Measurements from ENCODE around the gene REN. TPM values are rescaled to one million over a fixed set of nuclear protein-coding genes. Genes with fewer than 3 reads are reported as not detected.

Gene REN
- total and polyA plus RNA-seq, 9 of the 15 experiments (the other 6 are each of a cell fraction or from before 2014, with no cell fraction given), result 1.7 to 9.9 (median 3.1) TPM

GRCh38 chr1:204105131-204105515, 61.0 kb downstream of the REN start:
- WGBS (ENCODE audit: insufficient coverage, low coverage, missing lambda C conversion rate), result 11% methylated on average over 6 of the region's 6 CpGs
- Histone ChIP-seq H3K27me3 (ENCODE audit: control insufficient read depth in 2 of 2, insufficient read depth in 2 of 2, low read length in 2 of 2) (peaks cover 14 to 64% of the 10 kb centered on the region in 2 experiments; a peak in 4 of 5 replicates), H3K4me3 (no peak overlapping the region), H3K4me1 (replicated peaks in 1 of 2; ENCODE audit: control insufficient read depth in 2 of 2, insufficient read depth in 2 of 2, low read length in 2 of 2) (no peaks in the 10 kb centered on the region; a peak in 1 of 5 replicates), H3K9me3 (replicated peaks; ENCODE audit: control insufficient read depth, insufficient read depth, low read depth, low read length) (no peaks in the 10 kb centered on the region), H3K27ac (ENCODE audit: extremely low read depth, low read depth, low read length) (no peak overlapping the region), H2AFZ (ENCODE audit: low read depth, low read length) (no peak overlapping the region), H3K9ac (ENCODE audit: insufficient read depth in 1 of 2, low read depth in 2 of 2, low read length in 2 of 2) (no peak overlapping the region), H3K79me2 (ENCODE audit: control insufficient read depth, insufficient read depth, low read length) (no peaks in the 10 kb centered on the region), H4K20me1 (replicated peaks; ENCODE audit: control insufficient read depth, insufficient read depth, low read length) (no peaks in the 10 kb centered on the region; the same call in 1 of the 2 replicates), H3K4me2 (ENCODE audit: insufficient read depth, low read length) (no peak overlapping the region), H3K9me1 (ENCODE audit: control insufficient read depth, insufficient read depth, low read length) (no peaks in the 10 kb centered on the region), H3K36me3 (ENCODE audit: control insufficient read depth, insufficient read depth, low read length) (no peaks in the 10 kb centered on the region)
- ChIA-PET POLR2A (no interaction called here), CTCF (ENCODE audit: low intra/inter-chr PET ratio) (no interaction called here)
- FAIRE-seq (no peak), DNase-seq (ENCODE audit: extremely low read depth in 1 of 4, low spot score in 3 of 4) (no peak), ATAC-seq (no peak)
- intact Hi-C loops (cut with micrococcal nuclease), result no loop called here
- in situ Hi-C loops (cut with MboI), result no loop called here
- BruUV-seq (replicated peaks), result no TSS peak
- TF ChIP-seq PKNOX1 (IDR thresholded peaks at IDR 0.05), result no peak
- no peak for TF ChIP-seq ZNF395 (CRISPR knock-in tag; IDR thresholded peaks at IDR 0.05)
- no peak for TF ChIP-seq CREB3L1 (IDR thresholded peaks at IDR 0.05; ENCODE audit: borderline replicate concordance, low read depth)
- TF ChIP-seq NR4A1 (CRISPR knock-in tag; IDR thresholded peaks at IDR 0.05), result no peak
- no peak for TF ChIP-seq NR4A1 (tag; IDR thresholded peaks at IDR 0.05)
- TF ChIP-seq ILF3 (IDR thresholded peaks at IDR 0.05; ENCODE audit: borderline replicate concordance), result no peak
- no peak for TF ChIP-seq TRIM25 (IDR thresholded peaks at IDR 0.05; ENCODE audit: borderline replicate concordance)

Other genes starting within 250 kb of the REN start
- not detected in 2 replicates for gene SOX13, start 93.2 kb downstream of the REN start, total RNA-seq (2014; rRNA removed)
- not detected in 2 replicates for gene SOX13, start 93.2 kb downstream of the REN start, total RNA-seq (2014; rRNA removed; fragmentation: Illumina TruSeq; extraction: Trizol)
- gene SOX13, start 93.2 kb downstream of the REN start, total RNA-seq (2015; rRNA removed; fragmentation: Illumina TruSeq; extraction: Trizol), result not detected in 2 replicates
- 0.25 and 0.35 TPM in 2 replicates for gene SOX13, start 93.2 kb downstream of the REN start, total RNA-seq (2021)
- gene SOX13, start 93.2 kb downstream of the REN start, polyA plus RNA-seq (2011; rRNA removed), result 0.06 and 0.11 TPM in 2 replicates
- gene SOX13, start 93.2 kb downstream of the REN start, polyA plus RNA-seq (2014; fragmentation: Illumina TruSeq; extraction: Trizol), result 0.03 TPM in 1 of 2 replicates, not detected in the other
- gene SOX13, start 93.2 kb downstream of the REN start, polyA plus RNA-seq (2014; fragmentation: Nextera tagmentation; extraction: Ambion mirVana), result not detected
- gene SOX13, start 93.2 kb downstream of the REN start, polyA plus RNA-seq (2014; rRNA removed), result 0.07 TPM in 1 of 2 replicates, not detected in the other
- gene ETNK2, start 14.3 kb downstream of the REN start, total RNA-seq (2014; rRNA removed), result 0.05 TPM in 1 of 2 replicates, not detected in the other
- not detected in 2 replicates for gene ETNK2, start 14.3 kb downstream of the REN start, total RNA-seq (2014; rRNA removed; fragmentation: Illumina TruSeq; extraction: Trizol)
- gene ETNK2, start 14.3 kb downstream of the REN start, total RNA-seq (2015; rRNA removed; fragmentation: Illumina TruSeq; extraction: Trizol), result not detected in 2 replicates
- 0.13 TPM in 2 replicates for gene ETNK2, start 14.3 kb downstream of the REN start, total RNA-seq (2021)
- gene ETNK2, start 14.3 kb downstream of the REN start, polyA plus RNA-seq (2011; rRNA removed), result 0.38 and 0.51 TPM in 2 replicates
- 0.16 and 0.30 TPM in 2 replicates for gene ETNK2, start 14.3 kb downstream of the REN start, polyA plus RNA-seq (2014; fragmentation: Illumina TruSeq; extraction: Trizol)
- gene ETNK2, start 14.3 kb downstream of the REN start, polyA plus RNA-seq (2014; fragmentation: Nextera tagmentation; extraction: Ambion mirVana), result not detected
- gene ETNK2, start 14.3 kb downstream of the REN start, polyA plus RNA-seq (2014; rRNA removed), result 0.03 TPM in 1 of 2 replicates, not detected in the other
- gene KISS1, start 30.2 kb upstream of the REN start, total RNA-seq (2014; rRNA removed), result not detected in 2 replicates
- gene KISS1, start 30.2 kb upstream of the REN start, total RNA-seq (2014; rRNA removed; fragmentation: Illumina TruSeq; extraction: Trizol), result not detected in 2 replicates
- gene KISS1, start 30.2 kb upstream of the REN start, total RNA-seq (2015; rRNA removed; fragmentation: Illumina TruSeq; extraction: Trizol), result not detected in 2 replicates
- not detected in 2 replicates for gene KISS1, start 30.2 kb upstream of the REN start, total RNA-seq (2021)
- 0.31 TPM in 1 of 2 replicates, not detected in the other for gene KISS1, start 30.2 kb upstream of the REN start, polyA plus RNA-seq (2011; rRNA removed)
- gene KISS1, start 30.2 kb upstream of the REN start, polyA plus RNA-seq (2014; fragmentation: Illumina TruSeq; extraction: Trizol), result not detected in 2 replicates
- not detected for gene KISS1, start 30.2 kb upstream of the REN start, polyA plus RNA-seq (2014; fragmentation: Nextera tagmentation; extraction: Ambion mirVana)
- gene KISS1, start 30.2 kb upstream of the REN start, polyA plus RNA-seq (2014; rRNA removed), result not detected in 2 replicates
- gene GOLT1A, start 47.7 kb upstream of the REN start, total RNA-seq (2014; rRNA removed), result not detected in 2 replicates
- not detected in 2 replicates for gene GOLT1A, start 47.7 kb upstream of the REN start, total RNA-seq (2014; rRNA removed; fragmentation: Illumina TruSeq; extraction: Trizol)
- not detected in 2 replicates for gene GOLT1A, start 47.7 kb upstream of the REN start, total RNA-seq (2015; rRNA removed; fragmentation: Illumina TruSeq; extraction: Trizol)
- gene GOLT1A, start 47.7 kb upstream of the REN start, total RNA-seq (2021), result not detected in 2 replicates
- not detected in 2 replicates for gene GOLT1A, start 47.7 kb upstream of the REN start, polyA plus RNA-seq (2011; rRNA removed)
- gene GOLT1A, start 47.7 kb upstream of the REN start, polyA plus RNA-seq (2014; fragmentation: Illumina TruSeq; extraction: Trizol), result not detected in 2 replicates
- not detected for gene GOLT1A, start 47.7 kb upstream of the REN start, polyA plus RNA-seq (2014; fragmentation: Nextera tagmentation; extraction: Ambion mirVana)
- not detected in 2 replicates for gene GOLT1A, start 47.7 kb upstream of the REN start, polyA plus RNA-seq (2014; rRNA removed)
- not detected in 2 replicates for gene PLEKHA6, start 193.6 kb upstream of the REN start, total RNA-seq (2014; rRNA removed)
- not detected in 2 replicates for gene PLEKHA6, start 193.6 kb upstream of the REN start, total RNA-seq (2014; rRNA removed; fragmentation: Illumina TruSeq; extraction: Trizol)
- gene PLEKHA6, start 193.6 kb upstream of the REN start, total RNA-seq (2015; rRNA removed; fragmentation: Illumina TruSeq; extraction: Trizol), result 0.04 and 0.34 TPM in 2 replicates
- 0.29 and 0.33 TPM in 2 replicates for gene PLEKHA6, start 193.6 kb upstream of the REN start, total RNA-seq (2021)
- 0.01 TPM in 2 replicates for gene PLEKHA6, start 193.6 kb upstream of the REN start, polyA plus RNA-seq (2011; rRNA removed)
- not detected in 2 replicates for gene PLEKHA6, start 193.6 kb upstream of the REN start, polyA plus RNA-seq (2014; fragmentation: Illumina TruSeq; extraction: Trizol)
- under 1 TPM in 1 of 2 experiments, not detected in 1; under 0.01 TPM for gene PLEKHA6, start 193.6 kb upstream of the REN start, polyA plus RNA-seq (2014; fragmentation: Nextera tagmentation; extraction: Ambion mirVana)
- gene PLEKHA6, start 193.6 kb upstream of the REN start, polyA plus RNA-seq (2014; rRNA removed), result 0.01 TPM in 1 of 2 replicates, not detected in the other
- 30.8 and 32.3 TPM in 2 replicates for gene PPP1R15B, start 245.5 kb upstream of the REN start, total RNA-seq (2014; rRNA removed)
- 42.2 and 45.5 TPM in 2 replicates for gene PPP1R15B, start 245.5 kb upstream of the REN start, total RNA-seq (2014; rRNA removed; fragmentation: Illumina TruSeq; extraction: Trizol)
- 30.6 and 32.4 TPM in 2 replicates for gene PPP1R15B, start 245.5 kb upstream of the REN start, total RNA-seq (2015; rRNA removed; fragmentation: Illumina TruSeq; extraction: Trizol)
- 46.5 and 48.1 TPM in 2 replicates for gene PPP1R15B, start 245.5 kb upstream of the REN start, total RNA-seq (2021)
- 24.6 and 27.0 TPM in 2 replicates for gene PPP1R15B, start 245.5 kb upstream of the REN start, polyA plus RNA-seq (2011; rRNA removed)
- 34.2 and 36.5 TPM in 2 replicates for gene PPP1R15B, start 245.5 kb upstream of the REN start, polyA plus RNA-seq (2014; fragmentation: Illumina TruSeq; extraction: Trizol)
- gene PPP1R15B, start 245.5 kb upstream of the REN start, polyA plus RNA-seq (2014; fragmentation: Nextera tagmentation; extraction: Ambion mirVana), result 10 to 100 TPM; 17.0 to 24.7 TPM
- 26.9 and 27.2 TPM in 2 replicates for gene PPP1R15B, start 245.5 kb upstream of the REN start, polyA plus RNA-seq (2014; rRNA removed)

Measured in K562 (cell line).